Loucy (cell line): ENCODE results near the gene SDF4.

Experiments used
- H2AFZ ChIP-seq: fragments of 200-600 bp; sonication (generic); 2 replicates; pipeline ENCODE4 v1.6.0; 2016; ENCODE audit warnings: antibody characterized with exemption, mild to moderate bottlenecking, low read length, moderate library complexity
- H3F3A ChIP-seq: fragments of 200-600 bp; 2 replicates; pipeline ENCODE4 v1.6.0; 2016; ENCODE audit warnings: antibody characterized with exemption, low read depth, mild to moderate bottlenecking
- H3K27me3 ChIP-seq: fragments of 200-600 bp; sonication (generic); 2 replicates; pipeline ENCODE4 v1.6.1; 2014; ENCODE audit warnings: low read length, mild to moderate bottlenecking; ENCODE audit not compliant: insufficient read depth, poor library complexity, severe bottlenecking
- H3K36me3 ChIP-seq: fragments of 200-600 bp; sonication (generic); 2 replicates; pipeline ENCODE4 v1.6.1; 2016; ENCODE audit warnings: low read length; ENCODE audit not compliant: insufficient read depth
- H3K4me1 ChIP-seq: fragments of 200-600 bp; sonication (generic); 2 replicates; pipeline ENCODE4 v1.5.1; 2014; ENCODE audit warnings: low read length, mild to moderate bottlenecking; ENCODE audit not compliant: insufficient read depth, poor library complexity, severe bottlenecking
- H3K4me2 ChIP-seq: fragments of 200-600 bp; sonication (generic); 2 replicates; pipeline ENCODE4 v1.6.0; 2014; ENCODE audit warnings: antibody characterized with exemption, low read length, low read depth, mild to moderate bottlenecking; ENCODE audit not compliant: poor library complexity, severe bottlenecking
- H3K4me3 ChIP-seq: fragments of 200-600 bp; sonication (generic); 2 replicates; pipeline ENCODE4 v1.5.1; 2014; ENCODE audit warnings: low read length, mild to moderate bottlenecking, mixed read lengths; ENCODE audit not compliant: poor library complexity, severe bottlenecking
- H3K79me2 ChIP-seq: fragments of 200-600 bp; sonication (generic); 2 replicates; pipeline ENCODE4 v1.6.1; 2014; ENCODE audit warnings: low read length; ENCODE audit not compliant: insufficient read depth
- H3K9ac ChIP-seq: fragments of 200-600 bp; sonication (generic); 2 replicates; pipeline ENCODE4 v1.6.0; 2014; ENCODE audit warnings: mild to moderate bottlenecking, low read depth, low read length, moderate library complexity; ENCODE audit not compliant: poor library complexity, severe bottlenecking
- H3K9me2 ChIP-seq: fragments of 200-600 bp; sonication (generic); replicated peaks from 2 replicates; pipeline ENCODE4 v1.6.1; 2016; ENCODE audit warnings: low read depth, low read length, mixed read lengths
- H3K9me3 ChIP-seq: fragments of 200-600 bp; sonication (generic); 2 replicates; pipeline ENCODE4 v1.6.1; 2014; ENCODE audit warnings: mild to moderate bottlenecking, antibody characterized with exemption, low read length, low read depth; ENCODE audit not compliant: insufficient read depth
- H4K20me1 ChIP-seq: fragments of 200-600 bp; sonication (generic); 2 replicates; pipeline ENCODE4 v1.6.0; 2014; ENCODE audit warnings: antibody characterized with exemption, low read length, mild to moderate bottlenecking; ENCODE audit not compliant: insufficient read depth, poor library complexity, severe bottlenecking
- EZH2phosphoT487 ChIP-seq: fragments of 200-600 bp; IDR thresholded peaks from 2 replicates; pipeline ENCODE4 v1.6.1; 2018; ENCODE audit warnings: antibody characterized with exemption, mild to moderate bottlenecking, moderate library complexity, borderline replicate concordance
- TF ChIP-seq, protein P1 (sequence below): fragments of 200-600 bp; sonication (generic); conservative IDR thresholded peaks from 2 replicates; pipeline ENCODE4 v1.5.1; 2014; ENCODE audit warnings: mild to moderate bottlenecking, antibody characterized with exemption, low read length

SDF4 gene

DNA sequence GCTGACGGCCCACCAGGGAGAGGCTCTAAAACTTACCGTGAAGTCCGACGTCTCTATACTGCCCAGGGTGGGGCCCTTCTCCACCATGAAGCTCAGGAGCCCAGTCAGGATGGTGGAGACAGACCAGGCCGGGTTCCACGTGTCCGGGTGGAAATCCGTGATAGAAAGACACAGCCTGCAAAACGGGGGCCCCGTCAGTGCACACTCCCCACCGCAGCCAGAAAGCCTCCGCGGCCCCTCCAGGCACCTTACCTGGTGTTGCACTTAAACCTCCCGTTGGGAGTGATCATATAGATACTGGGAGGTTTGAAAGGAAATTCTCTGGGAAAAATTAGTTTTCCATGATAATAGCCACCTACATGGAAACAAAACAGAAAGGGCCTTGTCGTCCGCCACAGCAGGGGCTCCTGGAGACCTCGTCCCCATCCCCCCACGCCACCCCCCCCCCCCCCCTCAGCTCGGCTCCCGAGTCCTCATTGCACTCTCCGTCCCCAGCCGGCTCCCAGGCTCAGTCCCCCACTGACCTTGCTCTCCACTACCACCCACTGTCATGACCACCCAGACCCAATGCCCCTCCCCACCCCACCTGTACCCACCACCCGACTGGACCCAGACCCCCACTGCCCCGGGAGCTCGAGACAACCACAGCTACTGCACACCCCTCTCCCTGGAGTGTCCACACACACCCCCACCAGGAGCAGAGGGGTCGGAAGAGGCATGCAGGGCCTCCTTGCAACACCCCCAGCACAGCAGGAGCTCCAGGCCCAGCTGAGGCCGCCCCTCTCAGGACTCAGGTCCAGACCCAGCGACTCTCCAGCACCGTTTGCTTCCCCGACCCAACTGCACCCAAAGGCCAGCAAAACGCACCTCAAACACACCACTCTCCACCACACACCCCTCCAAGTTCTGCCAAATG, 25.4 kb upstream of the SDF4 start:
- no peak overlapping the region for H2AFZ ChIP-seq
- H3K9me3 ChIP-seq, result no peaks in the 10 kb centered on the region
- no peaks in the 10 kb centered on the region for H3K27me3 ChIP-seq
- TF ChIP-seq, protein P1, sequence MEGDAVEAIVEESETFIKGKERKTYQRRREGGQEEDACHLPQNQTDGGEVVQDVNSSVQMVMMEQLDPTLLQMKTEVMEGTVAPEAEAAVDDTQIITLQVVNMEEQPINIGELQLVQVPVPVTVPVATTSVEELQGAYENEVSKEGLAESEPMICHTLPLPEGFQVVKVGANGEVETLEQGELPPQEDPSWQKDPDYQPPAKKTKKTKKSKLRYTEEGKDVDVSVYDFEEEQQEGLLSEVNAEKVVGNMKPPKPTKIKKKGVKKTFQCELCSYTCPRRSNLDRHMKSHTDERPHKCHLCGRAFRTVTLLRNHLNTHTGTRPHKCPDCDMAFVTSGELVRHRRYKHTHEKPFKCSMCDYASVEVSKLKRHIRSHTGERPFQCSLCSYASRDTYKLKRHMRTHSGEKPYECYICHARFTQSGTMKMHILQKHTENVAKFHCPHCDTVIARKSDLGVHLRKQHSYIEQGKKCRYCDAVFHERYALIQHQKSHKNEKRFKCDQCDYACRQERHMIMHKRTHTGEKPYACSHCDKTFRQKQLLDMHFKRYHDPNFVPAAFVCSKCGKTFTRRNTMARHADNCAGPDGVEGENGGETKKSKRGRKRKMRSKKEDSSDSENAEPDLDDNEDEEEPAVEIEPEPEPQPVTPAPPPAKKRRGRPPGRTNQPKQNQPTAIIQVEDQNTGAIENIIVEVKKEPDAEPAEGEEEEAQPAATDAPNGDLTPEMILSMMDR, result no peak
- no peak for TF ChIP-seq EZH2phosphoT487
- peaks cover 27% of the 10 kb centered on the region; the same call in 1 of the 2 replicates for H3K36me3 ChIP-seq
- no peak overlapping the region for H3K4me3 ChIP-seq
- H3K79me2 ChIP-seq, result peaks cover 4% of the 10 kb centered on the region; the same call in 1 of the 2 replicates
- no peaks in the 10 kb centered on the region for H3F3A ChIP-seq
- H3K4me2 ChIP-seq, result no peak overlapping the region
- no peaks in the 10 kb centered on the region for H3K4me1 ChIP-seq
- no peaks in the 10 kb centered on the region for H3K9me2 ChIP-seq
- H4K20me1 ChIP-seq, result no peaks in the 10 kb centered on the region
- no peak overlapping the region for H3K9ac ChIP-seq

GRCh38 chr1:1255611-1256010, 23.8 kb upstream of the SDF4 start:
- H3K9me3 ChIP-seq, result no peaks in the 10 kb centered on the region
- peaks cover 9% of the 10 kb centered on the region for H3K4me1 ChIP-seq
- no peaks in the 10 kb centered on the region for H3K9me2 ChIP-seq
- peaks cover 4% of the 10 kb centered on the region; the same call in 1 of the 2 replicates for H3K79me2 ChIP-seq
- no peak overlapping the region for H3K9ac ChIP-seq
- no peak overlapping the region for H3K4me2 ChIP-seq
- peaks cover 27% of the 10 kb centered on the region; the same call in 1 of the 2 replicates for H3K36me3 ChIP-seq
- no peak overlapping the region for H3K4me3 ChIP-seq
- no peaks in the 10 kb centered on the region for H3F3A ChIP-seq
- H2AFZ ChIP-seq, result no peak overlapping the region
- H3K27me3 ChIP-seq, result no peaks in the 10 kb centered on the region
- no peaks in the 10 kb centered on the region for H4K20me1 ChIP-seq
- TF ChIP-seq EZH2phosphoT487, result no peak
- TF ChIP-seq, protein P1, result no peak

- H3K4me1 ChIP-seq, result peaks cover 13% of the 10 kb centered on the region
- peaks cover 27% of the 10 kb centered on the region; the same call in 1 of the 2 replicates for H3K36me3 ChIP-seq
Observed at GRCh38 chr1:1255078-1255477, 23.3 kb upstream of the SDF4 start.

More at GRCh38 chr1:1255078-1255477, 23.3 kb upstream of the SDF4 start:
- H3K27me3 ChIP-seq, result no peaks in the 10 kb centered on the region
- TF ChIP-seq, protein P1, result no peak
- no peak for TF ChIP-seq EZH2phosphoT487
- H3K79me2 ChIP-seq, result peaks cover 4% of the 10 kb centered on the region; the same call in 1 of the 2 replicates
- H3K9me2 ChIP-seq, result no peaks in the 10 kb centered on the region
- no peak overlapping the region for H2AFZ ChIP-seq
- H3K4me2 ChIP-seq, result no peak overlapping the region
- H3K9me3 ChIP-seq, result no peaks in the 10 kb centered on the region
- no peaks in the 10 kb centered on the region for H3F3A ChIP-seq
- no peak overlapping the region for H3K9ac ChIP-seq
- H4K20me1 ChIP-seq, result no peaks in the 10 kb centered on the region
- no peak overlapping the region for H3K4me3 ChIP-seq
